22Rv1 (cell line): Measurements from ENCODE around the gene MATN3.

Source experiments
- H3K27ac ChIP-seq: fragments of 450-650 bp; 2 replicates; pipeline ENCODE4 v1.5.1; 2017
- CTCF ChIP-seq: fragments of 450-650 bp; IDR thresholded peaks from 2 replicates; pipeline ENCODE4 v1.5.1; 2017; ENCODE audit warnings: mild to moderate bottlenecking
- ZFX ChIP-seq: fragments of 450-650 bp; IDR thresholded peaks from 2 replicates; pipeline ENCODE4 v1.6.1; 2017; ENCODE audit warnings: antibody characterized with exemption, borderline replicate concordance

MATN3 gene

GRCh38 chr2:19944205-19944845 lies 68.1 kb downstream of the MATN3 start:
- H3K27ac ChIP-seq = no peak overlapping the region
- TF ChIP-seq CTCF (no peak), ZFX (no peak)

GRCh38 chr2:19943189-19943588 lies 69.3 kb downstream of the MATN3 start:
- TF ChIP-seq CTCF (no peak), ZFX (no peak)
- no peak overlapping the region for H3K27ac ChIP-seq

- no peak overlapping the region for H3K27ac ChIP-seq
- TF ChIP-seq ZFX (no peak), CTCF (no peak)
These were observed 70.3 kb downstream of the MATN3 start for GRCh38 chr2:19942199-19942598.
